GM12892 (cell line): Measurements from ENCODE around the gene HSPBP1.

Source experiments
- POLR2A ChIP-seq: IDR thresholded peaks from 2 replicates; pipeline ENCODE4 v1.6.1; 2011; ENCODE audit warnings: low read depth, low read length, control low read depth
- POLR2AphosphoS5 ChIP-seq: IDR thresholded peaks from 2 replicates; pipeline ENCODE4 v1.6.1; 2011; ENCODE audit warnings: low read depth, low read length, control low read depth
- TAF1 ChIP-seq: IDR thresholded peaks from 2 replicates; pipeline ENCODE4 v1.6.1; 2011; ENCODE audit warnings: low read depth, mild to moderate bottlenecking, control low read depth, low read length, borderline replicate concordance

DNA sequence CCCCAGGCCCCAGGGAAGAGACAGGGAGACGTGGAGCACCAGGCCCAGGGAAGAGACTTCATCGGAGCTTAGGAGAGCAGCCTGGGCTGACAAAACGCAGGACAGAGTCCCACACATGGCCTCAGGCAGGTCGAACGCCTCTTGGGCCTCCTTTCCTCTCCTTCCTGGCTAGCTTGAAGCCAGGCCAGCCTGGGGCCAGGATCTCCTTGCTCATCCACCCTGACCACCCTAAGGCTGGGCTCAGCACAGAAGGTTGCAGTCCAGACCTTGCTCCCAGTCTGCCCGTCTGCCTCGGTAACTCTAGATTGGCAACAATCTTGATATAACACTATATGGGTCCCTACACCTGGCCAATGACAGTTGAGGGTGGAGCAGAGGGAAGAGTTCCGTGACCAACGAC lies 31.2 kb downstream of the HSPBP1 start:
- no peak for TF ChIP-seq POLR2AphosphoS5
- no peak for TF ChIP-seq POLR2A
- TF ChIP-seq TAF1: no peak
